ENCODE data around the gene BARHL2.

Gene BARHL2

GRCh38 chr1:90687747-90688146 lies 29.4 kb downstream of the BARHL2 start:
- H3K27ac ChIP-seq, result no peak overlapping the region
- TF ChIP-seq ZFX (IDR thresholded peaks at IDR 0.05), result no peak
- TF ChIP-seq, protein P1, sequence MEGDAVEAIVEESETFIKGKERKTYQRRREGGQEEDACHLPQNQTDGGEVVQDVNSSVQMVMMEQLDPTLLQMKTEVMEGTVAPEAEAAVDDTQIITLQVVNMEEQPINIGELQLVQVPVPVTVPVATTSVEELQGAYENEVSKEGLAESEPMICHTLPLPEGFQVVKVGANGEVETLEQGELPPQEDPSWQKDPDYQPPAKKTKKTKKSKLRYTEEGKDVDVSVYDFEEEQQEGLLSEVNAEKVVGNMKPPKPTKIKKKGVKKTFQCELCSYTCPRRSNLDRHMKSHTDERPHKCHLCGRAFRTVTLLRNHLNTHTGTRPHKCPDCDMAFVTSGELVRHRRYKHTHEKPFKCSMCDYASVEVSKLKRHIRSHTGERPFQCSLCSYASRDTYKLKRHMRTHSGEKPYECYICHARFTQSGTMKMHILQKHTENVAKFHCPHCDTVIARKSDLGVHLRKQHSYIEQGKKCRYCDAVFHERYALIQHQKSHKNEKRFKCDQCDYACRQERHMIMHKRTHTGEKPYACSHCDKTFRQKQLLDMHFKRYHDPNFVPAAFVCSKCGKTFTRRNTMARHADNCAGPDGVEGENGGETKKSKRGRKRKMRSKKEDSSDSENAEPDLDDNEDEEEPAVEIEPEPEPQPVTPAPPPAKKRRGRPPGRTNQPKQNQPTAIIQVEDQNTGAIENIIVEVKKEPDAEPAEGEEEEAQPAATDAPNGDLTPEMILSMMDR (conservative IDR thresholded peaks at IDR 0.05), result no peak

DNA sequence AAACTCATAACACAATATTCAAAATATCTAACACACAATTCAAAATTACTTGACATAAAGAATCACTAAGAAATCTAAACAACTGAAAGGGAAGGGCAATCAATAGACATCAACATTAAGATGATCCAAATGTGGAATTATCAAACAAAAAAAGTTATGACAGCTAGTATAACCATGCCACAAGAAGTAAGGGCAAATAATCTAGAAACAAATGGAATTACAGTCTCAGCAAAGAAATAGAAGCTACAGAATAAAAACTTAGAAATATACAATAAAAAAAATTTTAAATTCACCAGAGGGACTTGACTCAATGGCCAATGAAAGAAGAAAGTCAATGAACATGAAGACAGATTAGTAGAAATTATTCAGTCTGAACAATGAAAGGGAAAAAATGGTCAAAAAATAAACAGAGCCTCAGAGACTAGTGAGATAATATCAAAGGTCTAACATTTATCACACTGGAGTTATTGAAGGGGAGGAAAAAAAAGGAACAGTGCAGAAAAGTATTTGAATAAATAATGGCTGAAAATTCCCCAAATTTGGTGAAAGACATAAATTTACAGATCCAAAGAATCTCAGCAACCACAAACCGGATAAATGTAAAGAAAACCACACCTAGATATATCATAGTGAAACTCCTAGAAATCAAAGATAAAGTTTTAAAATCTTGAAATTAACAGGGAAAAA lies 41.8 kb downstream of the BARHL2 start:
- H3K27ac ChIP-seq, result no peak overlapping the region
- TF ChIP-seq, protein P1 (conservative IDR thresholded peaks at IDR 0.05), result no peak
- TF ChIP-seq ZFX (IDR thresholded peaks at IDR 0.05), result no peak

DNA sequence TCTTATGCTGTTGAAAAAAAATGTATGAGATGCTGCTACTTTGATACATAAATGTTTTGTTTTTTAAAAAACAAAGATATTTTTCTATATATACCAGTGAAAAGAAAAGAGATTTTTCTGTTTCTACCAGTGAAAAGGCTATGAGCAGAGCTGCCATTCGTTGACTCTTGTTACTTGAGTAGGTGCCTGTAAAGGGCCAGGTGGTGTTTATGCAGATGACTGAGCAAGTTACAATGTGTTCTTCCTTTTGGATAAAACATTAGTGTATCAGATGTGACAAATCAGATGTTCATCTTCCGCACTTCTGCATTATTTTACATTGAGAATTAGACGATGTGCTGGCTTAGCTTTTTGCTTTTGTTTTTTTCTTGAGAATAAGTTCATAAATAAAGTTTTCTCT lies 45.4 kb downstream of the BARHL2 start:
- H3K27ac ChIP-seq, result no peak overlapping the region
- no peak for TF ChIP-seq ZFX (IDR thresholded peaks at IDR 0.05)
- TF ChIP-seq, protein P1 (conservative IDR thresholded peaks at IDR 0.05), result no peak

- no peak overlapping the region for H3K27ac ChIP-seq
- TF ChIP-seq ZFX (IDR thresholded peaks at IDR 0.05), result no peak
- TF ChIP-seq, protein P1 (conservative IDR thresholded peaks at IDR 0.05), result no peak
Measured at GRCh38 chr1:90671251-90671650, 45.9 kb downstream of the BARHL2 start.

All from C4-2B (cell line).